Measurements from ENCODE around the gene CHN2.

- TF ChIP-seq REST (IDR thresholded peaks at IDR 0.05; ENCODE audit: low read depth) = no peak
- no peak for TF ChIP-seq CTCF (IDR thresholded peaks at IDR 0.05 in 2 of 3, conservative IDR thresholded peaks at IDR 0.05 in 1 of 3; ENCODE audit: borderline replicate concordance in 1 of 3, insufficient read depth in 1 of 3, low read depth in 2 of 3, low read length in 2 of 3)
- TF ChIP-seq POLR2A (IDR thresholded peaks at IDR 0.05; ENCODE audit: borderline replicate concordance, extremely low read depth, insufficient read depth, insufficient read length) = no peak
- TF ChIP-seq POLR2AphosphoS5 (IDR thresholded peaks at IDR 0.05; ENCODE audit: low read depth, low read length) = no peak
- no peak for TF ChIP-seq CBX3 (IDR thresholded peaks at IDR 0.05; ENCODE audit: low read depth)
- TF ChIP-seq EZH2 (IDR thresholded peaks at IDR 0.05) = no peak
Measured at GRCh38 chr7:29431686-29432085, 237.1 kb downstream of the CHN2 start.

All from HCT116 (cell line).